ENCODE measurements around the gene CDC23.

- TF ChIP-seq NFE2L2 (IDR thresholded peaks at IDR 0.05; ENCODE audit: low read depth, low read length) = no peak
- no peak for TF ChIP-seq RFX5 (IDR thresholded peaks at IDR 0.05; ENCODE audit: low read depth, low read length)
- peak; percentile 16; the same call in 1 of the 2 replicates for TF ChIP-seq MAFK (IDR thresholded peaks at IDR 0.05; ENCODE audit: low read depth, low read length)
Measured at GRCh38 chr5:138170299-138170698, 42.8 kb downstream of the CDC23 start.
